ENCODE data around the gene SLC28A1. TPM values are rescaled to one million over a fixed set of nuclear protein-coding genes. Genes with fewer than 3 reads are reported as not detected.

Gene SLC28A1
- total RNA-seq, 1 donor from 2014 or later, result not detected

DNA sequence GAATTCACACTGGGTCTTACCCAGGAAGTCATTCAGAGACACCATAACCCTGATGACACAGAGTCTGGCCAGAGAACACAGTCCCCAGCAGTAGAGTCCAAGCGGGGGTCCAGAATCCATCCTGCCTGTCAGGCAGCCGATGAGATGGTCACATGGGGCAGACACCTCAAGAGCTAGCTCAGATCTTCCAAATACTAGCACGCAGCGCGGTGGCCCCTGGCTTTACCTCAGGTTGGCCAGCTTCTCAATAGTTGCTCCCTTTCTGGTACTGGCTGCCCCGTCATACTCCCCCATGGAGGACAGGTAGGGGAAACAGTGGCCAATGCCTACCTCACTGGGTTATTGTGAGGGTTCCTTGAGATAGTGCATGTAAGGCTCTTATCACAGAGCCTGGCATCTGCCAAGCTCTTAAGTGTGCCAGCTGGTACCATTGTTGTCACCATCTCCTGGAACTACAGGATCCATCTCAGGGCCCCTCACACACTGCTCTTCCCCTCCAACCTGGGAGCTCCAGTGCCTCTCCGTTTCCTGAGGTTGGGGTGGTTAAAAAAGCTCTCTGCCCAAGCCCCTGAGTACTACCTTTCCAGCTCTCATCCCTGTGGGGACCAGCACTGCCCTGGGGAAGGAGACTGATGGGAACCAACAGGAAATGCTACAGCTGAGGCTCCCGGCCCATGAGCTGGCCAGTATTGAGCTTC, 3.5 kb upstream of the SLC28A1 start:
- H3K79me2 ChIP-seq (ENCODE audit: insufficient read depth, low read length), result no peaks in the 10 kb centered on the region
- H3K27me3 ChIP-seq (ENCODE audit: insufficient read depth, low read length), result no peaks in the 10 kb centered on the region
- Mint-ChIP-seq H3K27ac (ENCODE audit: unreplicated experiment) (no peak overlapping the region), H3K27me3 (ENCODE audit: low read depth, unreplicated experiment) (peaks cover 15% of the 10 kb centered on the region), H3K36me3 (ENCODE audit: low read depth, unreplicated experiment) (peaks cover 4% of the 10 kb centered on the region), H3K9me3 (ENCODE audit: unreplicated experiment) (no peaks in the 10 kb centered on the region), H3K4me3 (ENCODE audit: unreplicated experiment) (no peak overlapping the region), H3K4me1 (ENCODE audit: low read depth, unreplicated experiment) (peaks cover 4% of the 10 kb centered on the region)
- no peaks in the 10 kb centered on the region for H3K36me3 ChIP-seq (ENCODE audit: insufficient read depth, low read length)
- H3K4me3 ChIP-seq (ENCODE audit: insufficient read depth, low read depth, low read length), result no peak overlapping the region
- H3K9ac ChIP-seq (ENCODE audit: low read length), result no peak overlapping the region
- TF ChIP-seq, protein P1, sequence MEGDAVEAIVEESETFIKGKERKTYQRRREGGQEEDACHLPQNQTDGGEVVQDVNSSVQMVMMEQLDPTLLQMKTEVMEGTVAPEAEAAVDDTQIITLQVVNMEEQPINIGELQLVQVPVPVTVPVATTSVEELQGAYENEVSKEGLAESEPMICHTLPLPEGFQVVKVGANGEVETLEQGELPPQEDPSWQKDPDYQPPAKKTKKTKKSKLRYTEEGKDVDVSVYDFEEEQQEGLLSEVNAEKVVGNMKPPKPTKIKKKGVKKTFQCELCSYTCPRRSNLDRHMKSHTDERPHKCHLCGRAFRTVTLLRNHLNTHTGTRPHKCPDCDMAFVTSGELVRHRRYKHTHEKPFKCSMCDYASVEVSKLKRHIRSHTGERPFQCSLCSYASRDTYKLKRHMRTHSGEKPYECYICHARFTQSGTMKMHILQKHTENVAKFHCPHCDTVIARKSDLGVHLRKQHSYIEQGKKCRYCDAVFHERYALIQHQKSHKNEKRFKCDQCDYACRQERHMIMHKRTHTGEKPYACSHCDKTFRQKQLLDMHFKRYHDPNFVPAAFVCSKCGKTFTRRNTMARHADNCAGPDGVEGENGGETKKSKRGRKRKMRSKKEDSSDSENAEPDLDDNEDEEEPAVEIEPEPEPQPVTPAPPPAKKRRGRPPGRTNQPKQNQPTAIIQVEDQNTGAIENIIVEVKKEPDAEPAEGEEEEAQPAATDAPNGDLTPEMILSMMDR (IDR thresholded peaks at IDR 0.05; ENCODE audit: insufficient read depth, low read depth, low read length), result no peak
- no peak for TF ChIP-seq EZH2 (IDR thresholded peaks at IDR 0.05; ENCODE audit: insufficient read depth, low read length)
- H4K20me1 ChIP-seq (ENCODE audit: insufficient read depth, low read length), result no peaks in the 10 kb centered on the region
- FAIRE-seq (no peak), DNase-seq (ENCODE audit: low read depth) (no peak)
- H3K4me2 ChIP-seq (ENCODE audit: low read length), result no peak overlapping the region
- no peak overlapping the region for H2AFZ ChIP-seq (ENCODE audit: low read depth, low read length)
- no peaks in the 10 kb centered on the region for H3K9me3 ChIP-seq (ENCODE audit: insufficient read depth, low read depth, low read length)
- no peaks in the 10 kb centered on the region for H3K4me1 ChIP-seq (ENCODE audit: insufficient read depth, low read length)
- no peak overlapping the region for H3K27ac ChIP-seq (ENCODE audit: low read depth, low read length)

DNA sequence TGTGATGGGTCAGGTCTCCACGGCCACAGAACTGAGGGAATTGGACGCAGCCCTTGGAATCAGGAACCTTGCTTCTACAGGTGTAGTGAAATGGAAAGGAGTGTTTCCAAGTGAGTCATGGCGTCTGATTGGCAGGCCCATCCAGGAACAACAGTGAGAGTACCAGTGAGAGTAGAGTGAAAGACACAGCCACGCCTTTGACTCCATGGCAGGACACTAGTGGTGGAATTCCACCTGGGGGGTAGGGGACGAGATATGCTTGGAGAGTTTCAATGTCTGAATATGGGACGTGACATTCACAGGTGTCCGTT, 3.0 kb upstream of the SLC28A1 start:
- Mint-ChIP-seq H3K27me3 (ENCODE audit: low read depth, unreplicated experiment) (peaks cover 15% of the 10 kb centered on the region), H3K27ac (ENCODE audit: unreplicated experiment) (no peak overlapping the region), H3K36me3 (ENCODE audit: low read depth, unreplicated experiment) (peaks cover 4% of the 10 kb centered on the region), H3K4me1 (ENCODE audit: low read depth, unreplicated experiment) (peaks cover 4% of the 10 kb centered on the region), H3K4me3 (ENCODE audit: unreplicated experiment) (no peak overlapping the region), H3K9me3 (ENCODE audit: unreplicated experiment) (no peaks in the 10 kb centered on the region)
- Histone ChIP-seq H3K36me3 (ENCODE audit: insufficient read depth, low read length) (no peaks in the 10 kb centered on the region), H3K79me2 (ENCODE audit: insufficient read depth, low read length) (no peaks in the 10 kb centered on the region), H3K27me3 (ENCODE audit: insufficient read depth, low read length) (no peaks in the 10 kb centered on the region), H3K4me3 (ENCODE audit: insufficient read depth, low read depth, low read length) (no peak overlapping the region), H3K27ac (ENCODE audit: low read depth, low read length) (no peak overlapping the region), H3K9me3 (ENCODE audit: insufficient read depth, low read depth, low read length) (no peaks in the 10 kb centered on the region), H3K4me1 (ENCODE audit: insufficient read depth, low read length) (no peaks in the 10 kb centered on the region), H2AFZ (ENCODE audit: low read depth, low read length) (no peak overlapping the region), H3K4me2 (ENCODE audit: low read length) (no peak overlapping the region), H4K20me1 (ENCODE audit: insufficient read depth, low read length) (no peaks in the 10 kb centered on the region), H3K9ac (ENCODE audit: low read length) (no peak overlapping the region)
- TF ChIP-seq EZH2 (IDR thresholded peaks at IDR 0.05; ENCODE audit: insufficient read depth, low read length), result no peak
- TF ChIP-seq, protein P1 (IDR thresholded peaks at IDR 0.05; ENCODE audit: insufficient read depth, low read depth, low read length), result no peak
- FAIRE-seq, result no peak
- DNase-seq (ENCODE audit: low read depth), result no peak

DNA sequence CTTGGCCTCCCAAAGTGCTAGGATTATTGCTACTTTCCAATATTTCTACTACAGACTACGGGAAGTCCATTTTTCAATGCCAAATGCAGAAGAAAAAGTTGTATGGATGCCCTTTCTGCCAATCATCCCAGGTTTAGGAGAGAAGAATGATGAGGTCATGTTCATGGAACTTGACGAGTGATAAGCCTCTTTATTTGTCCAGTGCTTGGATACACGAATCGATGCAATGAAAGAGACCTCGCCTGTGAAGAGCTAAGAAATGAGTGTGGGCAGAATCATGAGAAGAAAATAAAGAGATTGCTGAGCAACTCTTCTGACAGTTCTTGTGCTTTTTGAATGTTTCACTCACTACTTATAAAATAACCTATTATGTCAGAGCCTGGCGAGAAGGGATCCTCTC, 996 bp upstream of the SLC28A1 start:
- no peaks in the 10 kb centered on the region for H3K9me3 ChIP-seq (ENCODE audit: insufficient read depth, low read depth, low read length)
- H4K20me1 ChIP-seq (ENCODE audit: insufficient read depth, low read length), result no peaks in the 10 kb centered on the region
- Mint-ChIP-seq H3K36me3 (ENCODE audit: low read depth, unreplicated experiment) (peaks cover 4% of the 10 kb centered on the region), H3K4me3 (ENCODE audit: unreplicated experiment) (no peak overlapping the region), H3K9me3 (ENCODE audit: unreplicated experiment) (no peaks in the 10 kb centered on the region), H3K27ac (ENCODE audit: unreplicated experiment) (peak overlapping the region; percentile 3), H3K27me3 (ENCODE audit: low read depth, unreplicated experiment) (peaks cover 16% of the 10 kb centered on the region), H3K4me1 (ENCODE audit: low read depth, unreplicated experiment) (peaks cover 4% of the 10 kb centered on the region)
- no peak overlapping the region for H3K9ac ChIP-seq (ENCODE audit: low read length)
- no peaks in the 10 kb centered on the region for H3K36me3 ChIP-seq (ENCODE audit: insufficient read depth, low read length)
- peak overlapping the region; percentile 19 for H3K27ac ChIP-seq (ENCODE audit: low read depth, low read length)
- TF ChIP-seq, protein P1 (IDR thresholded peaks at IDR 0.05; ENCODE audit: insufficient read depth, low read depth, low read length), result no peak
- no peak for TF ChIP-seq EZH2 (IDR thresholded peaks at IDR 0.05; ENCODE audit: insufficient read depth, low read length)
- FAIRE-seq (no peak), DNase-seq (ENCODE audit: low read depth) (peak; percentile 43)
- H3K4me3 ChIP-seq (ENCODE audit: insufficient read depth, low read depth, low read length), result no peak overlapping the region
- no peak overlapping the region for H3K4me2 ChIP-seq (ENCODE audit: low read length)
- H3K27me3 ChIP-seq (ENCODE audit: insufficient read depth, low read length), result no peaks in the 10 kb centered on the region
- H3K79me2 ChIP-seq (ENCODE audit: insufficient read depth, low read length), result no peaks in the 10 kb centered on the region
- no peaks in the 10 kb centered on the region for H3K4me1 ChIP-seq (ENCODE audit: insufficient read depth, low read length)
- H2AFZ ChIP-seq (ENCODE audit: low read depth, low read length), result no peak overlapping the region
